Transverse colon (tissue), 4 donors: ENCODE results near the gene C11orf24. TPM values are rescaled to one million over a fixed set of nuclear protein-coding genes. Genes with fewer than 3 reads are reported as not detected.
"Not testable (repeated sequence)": the region's sequence is repeated elsewhere in the genome, so short reads cannot be mapped to it uniquely, and the experiment has no call there.

Experiments used
- DNase-seq: peaks from one replicate; pipeline ENCODE4 v3.0.0-alpha.2; 2019
- H3K27ac ChIP-seq, 4 donors: fragments of 200-600 bp; sonication (generic); 2 replicates each; pipeline ENCODE4 v1.5.1; 2016 to 2018; ENCODE audit warnings: inconsistent platforms in 4 of 4
- H3K27me3 ChIP-seq: fragments of 200-600 bp; sonication (generic); 2 replicates; pipeline ENCODE4 v1.5.1; 2017; ENCODE audit warnings: inconsistent platforms
- H3K36me3 ChIP-seq, 4 donors: fragments of 200-600 bp; sonication (generic); 2 replicates each; pipeline ENCODE4 v1.5.1; 2017 to 2019; ENCODE audit warnings: inconsistent platforms in 4 of 4
- H3K4me1 ChIP-seq, 4 donors: fragments of 200-600 bp; sonication (generic); 2 replicates each; pipeline ENCODE4 v1.5.1; 2017 to 2020; ENCODE audit warnings: inconsistent platforms in 4 of 4
- H3K4me3 ChIP-seq, 4 donors: fragments of 200-600 bp; sonication (generic); 1 replicate in 1 of 4; 2 replicates in 3 of 4; pipeline versions ENCODE4 v1.5.1 to v1.6.1; 2017 to 2019; ENCODE audit warnings: inconsistent platforms in 4 of 4
- H3K9me3 ChIP-seq, 2 donors: fragments of 200-600 bp; sonication (generic); 2 replicates each; pipeline ENCODE4 v1.5.1; 2017 to 2019; ENCODE audit warnings: inconsistent platforms in 2 of 2
- EP300 ChIP-seq: sonication (generic); formaldehyde crosslinking; IDR thresholded peaks from one replicate; pipeline ENCODE4 v1.6.1; 2017; ENCODE audit warnings: antibody characterized with exemption, low read depth
- POLR2A ChIP-seq: fragments of 450-650 bp; IDR thresholded peaks from one replicate; pipeline ENCODE4 v1.6.1; 2016; ENCODE audit warnings: antibody characterized with exemption, mild to moderate bottlenecking, moderate library complexity
- POLR2AphosphoS5 ChIP-seq, 3 donors: sonication (generic); formaldehyde crosslinking; IDR thresholded peaks; one replicate each; pipeline ENCODE4 v1.6.1; 2016; ENCODE audit warnings: antibody characterized with exemption in 3 of 3
- WGBS, 2 donors: methylation state at CpG; one replicate each; pipeline ENCODE4 v1.1.5; 2018; ENCODE audit warnings: low coverage in 1 of 2; 5-methylcytosine and 5-hydroxymethylcytosine counted together
- in situ Hi-C, 4 donors: fragments of 200-750 bp; cut with MboI; loops; one replicate each; pipeline versions ENCODE4 v1.15.0 to v1.15.1; 2017; ENCODE audit warnings: low sequenced_read_pairs in 3 of 4, low pct_ligation_motif_present in 1 of 4, low pct_unique_long_range_greater_than_20kb in 1 of 4
- intact Hi-C: fragments of 100-400 bp; cut with DNase I; formaldehyde crosslinking; loops from one replicate; pipeline ENCODE4 v1.15.1; 2023; ENCODE audit warnings: low total_unique reads
- total RNA-seq, 4 donors: library from RNA; depleted of rRNA; stranded (reverse); fragments of >200 nt; gene quantifications; one replicate each; pipeline ENCODE4 v1.1.0, GENCODE V29; 2016
- TF ChIP-seq, protein P1 (sequence below), 5 experiments: fragments of 200-600 bp in 3 of 5; fragments of 450-650 bp in 2 of 5; sonication (generic) in 3 of 5; IDR thresholded peaks; 1 replicate in 2 of 5; 2 replicates in 3 of 5; pipeline ENCODE4 v1.5.1; 2016 to 2017; ENCODE audit warnings: antibody characterized with exemption in 5 of 5, inconsistent platforms in 3 of 5, mild to moderate bottlenecking in 2 of 5, moderate library complexity in 1 of 5

The C11orf24 gene
- total RNA-seq, 4 donors from 2014 or later: 31.4 to 130 (median 56.6) TPM

DNA sequence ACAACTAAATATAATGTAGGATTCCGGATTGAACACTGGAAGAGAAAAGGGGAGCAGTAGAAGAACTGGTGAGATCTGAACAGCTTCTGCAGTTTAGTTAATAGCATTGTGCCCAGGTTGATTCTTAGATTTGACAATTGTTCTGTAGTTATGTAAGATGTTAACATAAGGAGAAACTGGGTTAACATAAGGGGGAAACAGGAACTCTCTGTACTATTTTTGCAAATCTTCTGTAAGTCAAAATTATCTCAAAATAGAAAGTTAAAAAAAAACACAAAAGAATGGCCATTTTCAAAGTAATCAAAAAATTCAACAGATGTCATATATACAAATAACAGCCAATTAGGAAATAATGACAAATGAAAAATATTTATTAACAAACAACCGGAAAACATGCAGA, 21.9 kb upstream of the C11orf24 start:
- in situ Hi-C loops: no loop called here
- DNase-seq: no peak
- Histone ChIP-seq H3K36me3 (no peaks in the 10 kb centered on the region), H3K27ac (no peak overlapping the region), H3K9me3 (no peaks in the 10 kb centered on the region), H3K27me3 (no peaks in the 10 kb centered on the region), H3K4me1 (peaks cover 9 to 25% (median 22%) of the 10 kb centered on the region in 4 donors), H3K4me3 (no peak overlapping the region)
- intact Hi-C loops: no loop called here
- WGBS, 2 donors: 68 to 72% methylated on average over 2 of the region's 2 CpGs
- TF ChIP-seq EP300: no peak
- TF ChIP-seq POLR2A: no peak
- TF ChIP-seq, protein P1, sequence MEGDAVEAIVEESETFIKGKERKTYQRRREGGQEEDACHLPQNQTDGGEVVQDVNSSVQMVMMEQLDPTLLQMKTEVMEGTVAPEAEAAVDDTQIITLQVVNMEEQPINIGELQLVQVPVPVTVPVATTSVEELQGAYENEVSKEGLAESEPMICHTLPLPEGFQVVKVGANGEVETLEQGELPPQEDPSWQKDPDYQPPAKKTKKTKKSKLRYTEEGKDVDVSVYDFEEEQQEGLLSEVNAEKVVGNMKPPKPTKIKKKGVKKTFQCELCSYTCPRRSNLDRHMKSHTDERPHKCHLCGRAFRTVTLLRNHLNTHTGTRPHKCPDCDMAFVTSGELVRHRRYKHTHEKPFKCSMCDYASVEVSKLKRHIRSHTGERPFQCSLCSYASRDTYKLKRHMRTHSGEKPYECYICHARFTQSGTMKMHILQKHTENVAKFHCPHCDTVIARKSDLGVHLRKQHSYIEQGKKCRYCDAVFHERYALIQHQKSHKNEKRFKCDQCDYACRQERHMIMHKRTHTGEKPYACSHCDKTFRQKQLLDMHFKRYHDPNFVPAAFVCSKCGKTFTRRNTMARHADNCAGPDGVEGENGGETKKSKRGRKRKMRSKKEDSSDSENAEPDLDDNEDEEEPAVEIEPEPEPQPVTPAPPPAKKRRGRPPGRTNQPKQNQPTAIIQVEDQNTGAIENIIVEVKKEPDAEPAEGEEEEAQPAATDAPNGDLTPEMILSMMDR (IDR thresholded peaks at IDR 0.05): no peak
- TF ChIP-seq POLR2AphosphoS5 (IDR thresholded peaks at IDR 0.05): no peak

DNA sequence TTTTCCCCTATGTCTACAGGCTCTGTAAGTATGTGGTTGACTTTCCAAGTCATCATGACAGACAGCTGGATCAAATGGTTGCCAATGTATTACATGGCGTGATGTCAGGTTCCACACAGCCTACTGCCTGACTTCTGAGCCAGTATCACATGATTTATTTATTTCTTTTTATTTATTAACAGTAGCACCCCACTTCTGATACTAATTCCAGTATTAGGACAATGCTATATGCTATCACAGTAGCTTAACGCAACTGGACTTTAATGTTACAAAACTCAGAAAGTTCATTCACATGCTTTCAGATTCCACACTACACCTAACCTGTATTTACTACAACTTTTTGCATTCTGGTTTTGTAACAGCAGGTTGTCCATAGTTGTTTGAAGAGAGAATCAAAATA, 17.7 kb upstream of the C11orf24 start:
- H3K4me3 ChIP-seq: no peak overlapping the region
- H3K4me1 ChIP-seq: no peaks in the 10 kb centered on the region
- H3K27ac ChIP-seq: no peak overlapping the region
- in situ Hi-C loops (no loop called here), intact Hi-C loops (no loop called here)
- no peak for TF ChIP-seq POLR2A
- TF ChIP-seq, protein P1 (IDR thresholded peaks at IDR 0.05): no peak
- TF ChIP-seq POLR2AphosphoS5 (IDR thresholded peaks at IDR 0.05): no peak
- no peak for TF ChIP-seq EP300
- DNase-seq: no peak
- 93 to 100% methylated on average over 2 of the region's 2 CpGs for WGBS, 2 donors
- no peaks in the 10 kb centered on the region for H3K27me3 ChIP-seq
- H3K9me3 ChIP-seq: no peaks in the 10 kb centered on the region
- no peaks in the 10 kb centered on the region for H3K36me3 ChIP-seq

- Histone ChIP-seq H3K9me3 (no peaks in the 10 kb centered on the region), H3K4me3 (no peak overlapping the region), H3K4me1 (no peaks in the 10 kb centered on the region), H3K27ac (no peak overlapping the region), H3K36me3 (no peaks in the 10 kb centered on the region), H3K27me3 (no peaks in the 10 kb centered on the region)
- intact Hi-C loops (no loop called here), in situ Hi-C loops (no loop called here)
- TF ChIP-seq POLR2AphosphoS5 (IDR thresholded peaks at IDR 0.05) (no peak), POLR2A (no peak), EP300 (no peak)
- TF ChIP-seq, protein P1 (IDR thresholded peaks at IDR 0.05): no peak
- 79 to 82% methylated on average over 7 to 8 of the region's 8 CpGs for WGBS, 2 donors
- no peak for DNase-seq
These were observed 15.6 kb upstream of the C11orf24 start for GRCh38 chr11:68287419-68287818.

GRCh38 chr11:68284588-68284987, 12.8 kb upstream of the C11orf24 start:
- H3K36me3 ChIP-seq, in situ Hi-C loops, H3K27me3 ChIP-seq, H3K4me1 ChIP-seq, H3K9me3 ChIP-seq, intact Hi-C loops, DNase-seq, H3K27ac ChIP-seq, H3K4me3 ChIP-seq: not testable (repeated sequence)
- WGBS, 2 donors: 83 to 88% methylated on average over 2 to 3 of the region's 3 CpGs

DNA sequence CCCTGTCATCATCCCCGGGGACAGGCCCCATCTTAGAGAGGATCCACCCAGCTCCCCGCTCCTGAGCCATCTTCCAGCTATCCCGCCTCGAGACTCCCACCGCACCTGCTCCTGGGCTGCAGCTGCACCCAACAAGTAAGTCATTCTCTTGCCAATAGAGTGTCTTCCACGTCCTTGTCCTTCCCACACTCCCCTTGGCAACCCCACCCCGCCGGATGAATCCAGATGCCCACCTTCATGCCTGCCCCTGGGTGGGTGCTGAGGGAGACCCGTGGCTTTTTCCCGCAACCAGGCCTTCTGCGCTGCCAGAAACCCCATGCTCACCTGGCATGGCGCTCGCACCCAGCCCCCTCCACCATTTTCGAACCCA, 11.1 kb upstream of the C11orf24 start:
- intact Hi-C loops (no loop called here), in situ Hi-C loops (no loop called here)
- Histone ChIP-seq H3K36me3 (no peaks in the 10 kb centered on the region), H3K9me3 (no peaks in the 10 kb centered on the region), H3K27ac (no peak overlapping the region), H3K4me3 (no peak overlapping the region), H3K27me3 (no peaks in the 10 kb centered on the region), H3K4me1 (no peaks in the 10 kb centered on the region)
- DNase-seq: no peak
- WGBS, 2 donors: 94 to 100% methylated on average over 3 to 14 of the region's 14 CpGs
- TF ChIP-seq, protein P1 (IDR thresholded peaks at IDR 0.05): no peak
- no peak for TF ChIP-seq POLR2AphosphoS5 (IDR thresholded peaks at IDR 0.05)
- no peak for TF ChIP-seq POLR2A
- TF ChIP-seq EP300: no peak
